MM.1S (cell line): ENCODE data around the gene NFATC2.

Experiments used
- DNase-seq: peaks from one replicate; pipeline ENCODE4 v3.0.0-alpha.2; 2015
- H2AFZ ChIP-seq: fragments of 300-600 bp; sonication (generic); 2 replicates; pipeline ENCODE4 v1.6.0; 2016; ENCODE audit warnings: antibody characterized with exemption, low read length
- H3F3A ChIP-seq: fragments of 300-600 bp; sonication (generic); 2 replicates; pipeline ENCODE4 v1.6.1; 2016; ENCODE audit warnings: mild to moderate bottlenecking, antibody characterized with exemption, low read length, moderate library complexity, mixed read lengths; ENCODE audit not compliant: insufficient read depth
- H3K27ac ChIP-seq: fragments of 300-600 bp; sonication (generic); 2 replicates; pipeline ENCODE4 v1.5.1; 2016; ENCODE audit warnings: mild to moderate bottlenecking, low read length
- H3K27me3 ChIP-seq: fragments of 300-600 bp; sonication (generic); replicated peaks from 2 replicates; pipeline ENCODE4 v1.6.0; 2016; ENCODE audit warnings: low read length; ENCODE audit not compliant: insufficient read depth
- H3K36me3 ChIP-seq: fragments of 300-600 bp; sonication (generic); replicated peaks from 2 replicates; pipeline ENCODE4 v1.6.1; 2016; ENCODE audit warnings: mild to moderate bottlenecking, low read length, mixed read lengths; ENCODE audit not compliant: insufficient read depth
- H3K4me1 ChIP-seq: fragments of 300-600 bp; sonication (generic); 2 replicates; pipeline ENCODE4 v1.6.1; 2016; ENCODE audit warnings: low read length, mixed read lengths
- H3K4me2 ChIP-seq: fragments of 300-600 bp; sonication (generic); 2 replicates; pipeline ENCODE4 v1.6.0; 2016; ENCODE audit warnings: low read depth, low read length
- H3K4me3 ChIP-seq: fragments of 300-600 bp; sonication (generic); 2 replicates; pipeline ENCODE4 v1.5.1; 2016; ENCODE audit warnings: low read length, mixed read lengths
- H3K79me2 ChIP-seq: fragments of 300-600 bp; sonication (generic); 2 replicates; pipeline ENCODE4 v1.6.1; 2016; ENCODE audit warnings: mixed run types, low read length, mixed read lengths
- H3K9ac ChIP-seq: fragments of 300-600 bp; sonication (generic); 2 replicates; pipeline ENCODE4 v1.6.1; 2016; ENCODE audit warnings: low read length, mixed read lengths
- H3K9me2 ChIP-seq: fragments of 300-600 bp; sonication (generic); replicated peaks from 2 replicates; pipeline ENCODE4 v1.6.1; 2016; ENCODE audit warnings: mild to moderate bottlenecking, low read length, mixed read lengths; ENCODE audit not compliant: insufficient read depth
- H3K9me3 ChIP-seq: fragments of 300-600 bp; sonication (generic); replicated peaks from 2 replicates; pipeline ENCODE4 v1.6.1; 2016; ENCODE audit warnings: mild to moderate bottlenecking, low read length, mixed read lengths; ENCODE audit not compliant: insufficient read depth
- H4K20me1 ChIP-seq: fragments of 300-600 bp; sonication (generic); 2 replicates; pipeline ENCODE4 v1.6.1; 2016; ENCODE audit warnings: mild to moderate bottlenecking, low read length, moderate library complexity, mixed read lengths; ENCODE audit not compliant: insufficient read depth
- CTCF ChIP-seq: fragments of 300-600 bp; sonication (generic); IDR thresholded peaks from 2 replicates; pipeline ENCODE4 v1.5.1; 2016; ENCODE audit warnings: antibody characterized with exemption, low read length, mixed read lengths
- EZH2 ChIP-seq: fragments of 300-600 bp; sonication (generic); optimal IDR thresholded peaks from 2 replicates; pipeline ENCODE3; 2017; ENCODE audit warnings: low read depth, mild to moderate bottlenecking, antibody characterized with exemption, low read length, mixed read lengths
- EZH2phosphoT487 ChIP-seq: fragments of 300-600 bp; sonication (generic); IDR thresholded peaks from 2 replicates; pipeline ENCODE4 v1.6.1; 2018; ENCODE audit warnings: antibody characterized with exemption, low read length

NFATC2 gene

GRCh38 chr20:51469578-51470498 lies 72.7 kb downstream of the NFATC2 start:
- no peaks in the 10 kb centered on the region; the same call in 1 of the 2 replicates for H3K36me3 ChIP-seq
- H3K9me2 ChIP-seq = no peaks in the 10 kb centered on the region
- no peak for DNase-seq
- H3K4me2 ChIP-seq = no peak overlapping the region
- H3K79me2 ChIP-seq = no peaks in the 10 kb centered on the region
- no peak for TF ChIP-seq EZH2
- TF ChIP-seq EZH2phosphoT487 = no peak
- no peak for TF ChIP-seq CTCF
- H3K27me3 ChIP-seq = no peaks in the 10 kb centered on the region
- H3K27ac ChIP-seq = no peak overlapping the region
- no peaks in the 10 kb centered on the region for H3K9me3 ChIP-seq
- H3K4me1 ChIP-seq = no peaks in the 10 kb centered on the region
- H2AFZ ChIP-seq = no peak overlapping the region
- no peaks in the 10 kb centered on the region for H3F3A ChIP-seq
- H3K9ac ChIP-seq = no peak overlapping the region
- H3K4me3 ChIP-seq = no peak overlapping the region
- no peaks in the 10 kb centered on the region for H4K20me1 ChIP-seq

- Histone ChIP-seq H3K9ac (no peak overlapping the region), H3F3A (no peaks in the 10 kb centered on the region), H3K27me3 (no peaks in the 10 kb centered on the region), H3K4me2 (no peak overlapping the region), H3K27ac (no peak overlapping the region), H3K9me3 (no peaks in the 10 kb centered on the region), H4K20me1 (no peaks in the 10 kb centered on the region), H3K4me1 (no peaks in the 10 kb centered on the region), H2AFZ (no peak overlapping the region), H3K4me3 (no peak overlapping the region), H3K79me2 (no peaks in the 10 kb centered on the region), H3K9me2 (no peaks in the 10 kb centered on the region), H3K36me3 (no peaks in the 10 kb centered on the region; the same call in 1 of the 2 replicates)
- no peak for DNase-seq
- no peak for TF ChIP-seq EZH2phosphoT487
These were observed 73.5 kb downstream of the NFATC2 start for GRCh38 chr20:51469046-51469445.

GRCh38 chr20:51468636-51469035 lies 73.9 kb downstream of the NFATC2 start:
- Histone ChIP-seq H3K9ac (no peak overlapping the region), H3K79me2 (no peaks in the 10 kb centered on the region), H4K20me1 (no peaks in the 10 kb centered on the region), H3K4me2 (no peak overlapping the region), H3K9me2 (no peaks in the 10 kb centered on the region), H3K4me3 (no peak overlapping the region), H3K27me3 (no peaks in the 10 kb centered on the region), H3K4me1 (no peaks in the 10 kb centered on the region), H3K36me3 (no peaks in the 10 kb centered on the region; the same call in 1 of the 2 replicates), H2AFZ (no peak overlapping the region), H3K9me3 (no peaks in the 10 kb centered on the region), H3F3A (no peaks in the 10 kb centered on the region), H3K27ac (no peak overlapping the region)
- no peak for DNase-seq
- TF ChIP-seq EZH2 = no peak
- no peak for TF ChIP-seq CTCF
- no peak for TF ChIP-seq EZH2phosphoT487
